Endothelial cell (in vitro differentiated cells): Measurements from ENCODE around the gene MYO3B. TPM values are rescaled to one million over a fixed set of nuclear protein-coding genes. Genes with fewer than 3 reads are reported as not detected.

ENCODE experiments used
- DNase-seq: peaks from one replicate; pipeline ENCODE4 v3.0.0; 2021; ENCODE audit warnings: low spot score
- H3K27ac Mint-ChIP-seq: one replicate; pipeline ENCODE4 v1.8.0; 2021; ENCODE audit warnings: mixed read lengths, inconsistent platforms; ENCODE audit not compliant: unreplicated experiment
- H3K27me3 Mint-ChIP-seq: one replicate; pipeline ENCODE4 v1.8.0; 2021; ENCODE audit warnings: mild to moderate bottlenecking, moderate library complexity, mixed read lengths, inconsistent platforms; ENCODE audit not compliant: unreplicated experiment
- H3K36me3 Mint-ChIP-seq: one replicate; pipeline ENCODE4 v1.8.0; 2021; ENCODE audit warnings: mild to moderate bottlenecking, low read depth, mixed read lengths, inconsistent platforms; ENCODE audit not compliant: unreplicated experiment
- H3K4me1 Mint-ChIP-seq: one replicate; pipeline ENCODE4 v1.8.0; 2021; ENCODE audit warnings: mild to moderate bottlenecking, mixed read lengths, inconsistent platforms; ENCODE audit not compliant: unreplicated experiment
- H3K4me3 Mint-ChIP-seq: one replicate; pipeline ENCODE4 v1.8.0; 2021; ENCODE audit warnings: mild to moderate bottlenecking, mixed read lengths, inconsistent platforms; ENCODE audit not compliant: unreplicated experiment
- H3K9me3 Mint-ChIP-seq: one replicate; pipeline ENCODE4 v1.8.0; 2021; ENCODE audit warnings: mixed read lengths, inconsistent platforms; ENCODE audit not compliant: unreplicated experiment
- CTCF ChIP-seq: fragments of 200-600 bp; sonication (generic); IDR thresholded peaks from one replicate; pipeline ENCODE4 v1.5.0; 2021; ENCODE audit warnings: antibody characterized with exemption; ENCODE audit not compliant: unreplicated experiment
- total RNA-seq: library from RNA; stranded (reverse); fragmentation: NEBNext Ultra II Directional; extraction: Animal tissue kit (Norgen Biotek cat#: 25700); gene quantifications from one replicate; pipeline ENCODE4 v1.2.1, GENCODE V29; 2021; ENCODE audit not compliant: unreplicated experiment

The MYO3B gene
- total RNA-seq, 1 donor from 2014 or later: 1.3 TPM

GRCh38 chr2:170492010-170492409 lies 314.1 kb downstream of the MYO3B start:
- no peak overlapping the region for H3K27ac Mint-ChIP-seq
- no peaks in the 10 kb centered on the region for H3K9me3 Mint-ChIP-seq
- H3K4me1 Mint-ChIP-seq: no peaks in the 10 kb centered on the region
- no peak overlapping the region for H3K4me3 Mint-ChIP-seq
- TF ChIP-seq CTCF: no peak
- no peaks in the 10 kb centered on the region for H3K27me3 Mint-ChIP-seq
- H3K36me3 Mint-ChIP-seq: no peaks in the 10 kb centered on the region
- no peak for DNase-seq

GRCh38 chr2:170493426-170494097 lies 315.6 kb downstream of the MYO3B start:
- Mint-ChIP-seq H3K27ac (no peak overlapping the region), H3K27me3 (no peaks in the 10 kb centered on the region), H3K4me3 (no peak overlapping the region), H3K9me3 (no peaks in the 10 kb centered on the region), H3K4me1 (no peaks in the 10 kb centered on the region), H3K36me3 (no peaks in the 10 kb centered on the region)
- no peak for TF ChIP-seq CTCF
- DNase-seq: no peak

GRCh38 chr2:170495896-170496295 lies 317.9 kb downstream of the MYO3B start:
- H3K4me3 Mint-ChIP-seq: no peak overlapping the region
- DNase-seq: no peak
- no peaks in the 10 kb centered on the region for H3K27me3 Mint-ChIP-seq
- H3K27ac Mint-ChIP-seq: no peak overlapping the region
- H3K9me3 Mint-ChIP-seq: no peaks in the 10 kb centered on the region
- H3K36me3 Mint-ChIP-seq: no peaks in the 10 kb centered on the region
- TF ChIP-seq CTCF: no peak
- peaks cover 11% of the 10 kb centered on the region for H3K4me1 Mint-ChIP-seq

- TF ChIP-seq CTCF: no peak
- no peak overlapping the region for H3K4me3 Mint-ChIP-seq
- H3K27ac Mint-ChIP-seq: no peak overlapping the region
- H3K36me3 Mint-ChIP-seq: no peaks in the 10 kb centered on the region
- no peaks in the 10 kb centered on the region for H3K27me3 Mint-ChIP-seq
- DNase-seq: no peak
- H3K9me3 Mint-ChIP-seq: no peaks in the 10 kb centered on the region
- peaks cover 31% of the 10 kb centered on the region for H3K4me1 Mint-ChIP-seq
These were observed 320.7 kb downstream of the MYO3B start for GRCh38 chr2:170498619-170499018.

GRCh38 chr2:170500104-170500503 lies 322.2 kb downstream of the MYO3B start:
- Mint-ChIP-seq H3K27ac (no peak overlapping the region), H3K36me3 (no peaks in the 10 kb centered on the region), H3K9me3 (no peaks in the 10 kb centered on the region), H3K4me1 (peaks cover 46% of the 10 kb centered on the region), H3K4me3 (no peak overlapping the region), H3K27me3 (no peaks in the 10 kb centered on the region)
- no peak for DNase-seq
- no peak for TF ChIP-seq CTCF
